K562 (cell line): ENCODE results near the gene GALNT16. TPM values are rescaled to one million over a fixed set of nuclear protein-coding genes. Genes with fewer than 3 reads are reported as not detected.

Experiments
- ATAC-seq: fragments of 200-7000 bp; cut with Tn5 transposase; 3 replicates; pipeline ENCODE4 v1.9.1; 2020; ENCODE audit warnings: moderate library complexity
- BruUV-seq: library from RNA; stranded (reverse); fragments of 400-500 nt; replicated peaks from 2 replicates; lab custom pipeline; 2021; lab: Mats Ljungman, UMichigan
- CTCF ChIA-PET: fragments of 300-600 bp; formaldehyde crosslinking; extraction: SDS; loops from one replicate; lab custom pipeline; 2021; ENCODE audit warnings: low intra/inter-chr PET ratio; lab: Yijun Ruan, JAX
- POLR2A ChIA-PET: fragments of 300-600, 350-650 bp; sonication (Branson Sonifier 250); formaldehyde crosslinking; extraction: SDS; loops from one replicate; lab custom pipeline; 2021; ENCODE audit warnings: antibody characterized with exemption, inconsistent platforms; lab: Yijun Ruan, JAX
- DNase-seq, 4 experiments: peaks; one replicate each; pipeline versions ENCODE4 v3.0.0 to v3.0.0-alpha.2; 2011 to 2018; ENCODE audit warnings: low spot score in 3 of 4, mixed read lengths in 3 of 4; ENCODE audit errors: extremely low read depth in 1 of 4
- FAIRE-seq: peaks from 2 replicates; lab custom pipeline; 2011; peaks lifted over from hg19 to GRCh38; lab: Jason Lieb, UNC
- H2AFZ ChIP-seq: 2 replicates; pipeline ENCODE4 v1.6.0; 2011; ENCODE audit warnings: low read depth, low read length, control low read depth, inconsistent platforms
- H3K27ac ChIP-seq: fragments of 200-600 bp; 3 replicates; pipeline ENCODE4 v1.8.0; 2011; ENCODE audit warnings: low read depth, mild to moderate bottlenecking, control low read depth, inconsistent platforms, low read length, moderate library complexity, mixed read lengths; ENCODE audit errors: extremely low read depth
- H3K27me3 ChIP-seq, 2 experiments: fragments of 300-600 bp in 1 of 2; 2 replicates in 1 of 2; 3 replicates in 1 of 2; pipeline versions ENCODE4 v1.6.0 to v1.8.0; 2011; ENCODE audit warnings: inconsistent platforms in 2 of 2, low read length in 2 of 2, mild to moderate bottlenecking in 1 of 2, mixed read lengths in 1 of 2, moderate library complexity in 1 of 2; ENCODE audit not compliant: control insufficient read depth in 2 of 2, insufficient read depth in 2 of 2
- H3K36me3 ChIP-seq: fragments of 300-600 bp; 3 replicates; pipeline ENCODE4 v1.8.0; 2011; ENCODE audit warnings: mild to moderate bottlenecking, low read length, inconsistent platforms; ENCODE audit not compliant: control insufficient read depth, insufficient read depth
- H3K4me1 ChIP-seq, 2 experiments: fragments of 200-600 bp in 1 of 2; replicated peaks in 1 of 2; 2 replicates in 1 of 2; 3 replicates in 1 of 2; pipeline versions ENCODE4 v1.5.1 to v1.8.0; 2011; ENCODE audit warnings: inconsistent platforms in 2 of 2, low read length in 2 of 2, mild to moderate bottlenecking in 1 of 2, mixed read lengths in 1 of 2, moderate library complexity in 1 of 2; ENCODE audit not compliant: control insufficient read depth in 2 of 2, insufficient read depth in 2 of 2
- H3K4me2 ChIP-seq: 2 replicates; pipeline ENCODE4 v1.6.1; 2011; ENCODE audit warnings: low read length, control low read depth, inconsistent platforms, mixed read lengths; ENCODE audit not compliant: insufficient read depth
- H3K4me3 ChIP-seq: fragments of 200-600 bp; sonication (generic), shearing (Covaris generic); 2 replicates; pipeline ENCODE4 v1.5.1; 2016; ENCODE audit warnings: control low read depth, inconsistent platforms
- H3K79me2 ChIP-seq: fragments of 200-600 bp; 3 replicates; pipeline ENCODE4 v1.8.0; 2011; ENCODE audit warnings: low read length, inconsistent platforms; ENCODE audit not compliant: control insufficient read depth, insufficient read depth
- H3K9ac ChIP-seq, 2 experiments: 2 replicates each; pipeline versions ENCODE4 v1.6.0 to v1.6.1; 2011; ENCODE audit warnings: low read depth in 2 of 2, low read length in 2 of 2, control low read depth in 1 of 2, inconsistent platforms in 1 of 2, mild to moderate bottlenecking in 1 of 2, mixed read lengths in 1 of 2; ENCODE audit not compliant: insufficient read depth in 1 of 2
- H3K9me1 ChIP-seq: one replicate; pipeline ENCODE4 v1.6.0; 2011; ENCODE audit warnings: inconsistent platforms, mild to moderate bottlenecking, low read length, moderate library complexity; ENCODE audit not compliant: control insufficient read depth, insufficient read depth
- H3K9me3 ChIP-seq: replicated peaks from 2 replicates; pipeline ENCODE4 v1.5.1; 2011; ENCODE audit warnings: low read depth, low read length, inconsistent platforms; ENCODE audit not compliant: control insufficient read depth, insufficient read depth
- H4K20me1 ChIP-seq: replicated peaks from 2 replicates; pipeline ENCODE4 v1.6.1; 2011; ENCODE audit warnings: low read length, inconsistent platforms, mixed read lengths; ENCODE audit not compliant: control insufficient read depth, insufficient read depth
- CTBP1 ChIP-seq: fragments of 450-650 bp; IDR thresholded peaks from 2 replicates; pipeline ENCODE4 v1.6.1; 2016; ENCODE audit warnings: borderline replicate concordance
- FOXM1 ChIP-seq, 2 experiments: fragments of 450-650 bp in 1 of 2; sonication (generic) in 1 of 2; formaldehyde crosslinking in 1 of 2; IDR thresholded peaks; 2 replicates each; pipeline versions ENCODE4 v1.6.1 to v1.9.0; 2017 to 2022; ENCODE audit warnings: low read depth in 2 of 2, mild to moderate bottlenecking in 2 of 2, missing genetic modification reagents in 1 of 2, moderate library complexity in 1 of 2
- MEF2A ChIP-seq: IDR thresholded peaks from 2 replicates; pipeline ENCODE4 v1.6.1; 2011; ENCODE audit warnings: low read depth, mild to moderate bottlenecking, low read length, moderate library complexity; ENCODE audit not compliant: control insufficient read depth
- RFX1 ChIP-seq: fragments of 450-650 bp; IDR thresholded peaks from 2 replicates; pipeline ENCODE4 v1.6.1; 2016; ENCODE audit warnings: mild to moderate bottlenecking, moderate library complexity
- SMAD3 ChIP-seq: fragments of 450-650 bp; formaldehyde crosslinking; conservative IDR thresholded peaks from 2 replicates; pipeline ENCODE4 v1.4.0; 2020; ENCODE audit warnings: mild to moderate bottlenecking
- STAT5B ChIP-seq: fragments of 250-450 bp; sonication (Bioruptor Pico); IDR thresholded peaks from 2 replicates; pipeline ENCODE4 v1.8.0; 2021; ENCODE audit warnings: mild to moderate bottlenecking, inconsistent platforms
- WGBS: fragments of 100-300 bp; shearing (Covaris generic); methylation state at CpG from one replicate; pipeline ENCODE4 v1.1.6; 2016; ENCODE audit warnings: low coverage, mixed read lengths; ENCODE audit not compliant: insufficient coverage; ENCODE audit errors: missing lambda C conversion rate; 5-methylcytosine and 5-hydroxymethylcytosine counted together
- in situ Hi-C: fragments of 300-500 bp; cut with MboI; formaldehyde crosslinking; loops from 4 replicates; pipeline ENCODE4 v1.15.0; 2018; ENCODE audit warnings: inconsistent platforms, mixed read lengths
- intact Hi-C: fragments of 100-400 bp; cut with micrococcal nuclease; formaldehyde crosslinking; loops from 2 replicates; pipeline ENCODE4 v1.14.2; 2022
- polyA plus RNA-seq, 8 experiments: library from polyadenylated mRNA; depleted of rRNA in 4 of 8; stranded (reverse) in 5 of 8; unstranded in 3 of 8; fragments of >200 nt; fragmentation: Nextera tagmentation in 2 of 8; fragmentation: Illumina TruSeq in 1 of 8; extraction: Ambion mirVana in 2 of 8; extraction: Trizol in 1 of 8; gene quantifications; 2 replicates each; pipeline versions ENCODE4 v1.2.1 to v1.2.3, GENCODE V29; 2011 to 2014; ENCODE audit warnings: inconsistent platforms in 1 of 8, missing spikeins in 1 of 8
- total RNA-seq, 7 experiments: library from RNA; depleted of rRNA in 6 of 7; stranded (reverse); fragments of >200 nt in 6 of 7; fragmentation: Illumina TruSeq in 2 of 7; extraction: Trizol in 2 of 7; gene quantifications; 2 replicates each; pipeline versions ENCODE4 v1.2.1 to v1.2.3, GENCODE V29; 2011 to 2021; ENCODE audit warnings: low replicate concordance in 1 of 7
- TF ChIP-seq, protein P1 (sequence below): sonication (generic); formaldehyde crosslinking; IDR thresholded peaks from 2 replicates; pipeline ENCODE4 v1.8.0; 2022; ENCODE audit warnings: missing genetic modification reagents, mild to moderate bottlenecking, moderate library complexity, borderline replicate concordance

Gene GALNT16
- total and polyA plus RNA-seq, 9 of the 15 experiments (the other 6 are each of a cell fraction or from before 2014, with no cell fraction given): not detected

DNA sequence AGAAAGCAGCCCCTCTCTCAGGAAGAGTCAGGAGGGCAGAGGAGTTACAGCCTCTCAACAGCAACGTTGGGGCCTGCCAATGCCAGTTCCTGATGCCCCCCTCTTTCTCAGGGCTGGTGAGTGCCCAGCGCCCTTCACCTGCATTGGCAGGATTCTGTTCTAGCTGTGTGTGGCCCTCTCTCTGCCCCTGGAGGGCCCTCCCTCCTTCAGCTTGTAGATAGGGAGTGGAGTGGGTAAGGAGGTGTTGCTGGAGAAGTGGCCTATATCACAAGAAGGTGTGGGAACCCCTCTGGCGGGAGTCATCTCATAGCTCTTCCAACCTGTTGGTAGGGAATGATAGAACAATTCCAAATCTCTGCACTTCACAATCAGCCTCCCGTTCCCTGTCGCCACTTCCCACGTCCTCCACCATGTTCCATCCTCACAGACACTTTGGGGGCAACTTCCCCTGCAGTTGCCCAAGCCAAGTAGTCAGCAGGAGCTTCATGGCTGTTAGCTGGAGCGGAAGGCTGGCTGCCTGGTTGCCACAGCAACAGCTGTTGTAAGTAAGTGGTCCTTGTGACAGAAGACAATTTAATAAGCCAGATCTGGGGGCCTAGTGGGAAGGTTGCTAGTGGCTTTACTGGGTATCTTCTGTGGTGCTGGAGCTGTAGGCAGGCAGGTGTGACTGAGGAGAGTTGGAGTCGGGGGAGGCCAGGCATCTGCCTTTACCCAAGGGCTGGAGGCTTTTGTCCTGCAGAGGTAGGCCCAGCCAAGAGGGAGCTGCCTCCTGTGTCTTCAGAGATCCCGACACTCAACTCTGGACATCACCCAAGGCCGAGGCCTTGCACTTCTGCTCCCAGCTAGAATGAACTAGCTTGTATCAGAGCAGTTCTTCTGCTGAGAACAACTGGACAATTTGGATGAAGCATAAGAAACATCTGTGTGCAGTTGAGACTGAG lies 38.4 kb downstream of the GALNT16 start:
- Histone ChIP-seq H3K36me3 (no peaks in the 10 kb centered on the region), H4K20me1 (no peaks in the 10 kb centered on the region), H3K9me1 (no peaks in the 10 kb centered on the region), H3K27me3 (peaks cover 6 to 26% of the 10 kb centered on the region in 2 experiments; a peak in 4 of 5 replicates), H3K4me3 (no peak overlapping the region), H3K9ac (no peak overlapping the region), H3K79me2 (no peaks in the 10 kb centered on the region), H2AFZ (no peak overlapping the region), H3K27ac (no peak overlapping the region), H3K4me1 (no peaks in the 10 kb centered on the region), H3K9me3 (no peaks in the 10 kb centered on the region), H3K4me2 (no peak overlapping the region)
- FAIRE-seq (no peak), DNase-seq (no peak), ATAC-seq (no peak)
- in situ Hi-C loops (no loop called here), intact Hi-C loops (no loop called here)
- ChIA-PET POLR2A (interaction anchor here (1.0 kb wide), 1 partner anchor 9 kb away, joined by 6 read pairs; no protein-coding TSS in a partner anchor), CTCF (no interaction called here)
- TF ChIP-seq RFX1 (peak; percentile 24; the same call in 1 of the 2 replicates), SMAD3 (CRISPR knock-in tag) (no peak), STAT5B (no peak), FOXM1 (IDR thresholded peaks at IDR 0.05; ENCODE audit: low read depth) (no peak), FOXM1 (CRISPR knock-in tag; IDR thresholded peaks at IDR 0.05; ENCODE audit: low read depth) (no peak), CTBP1 (no peak), MEF2A (no peak)
- TF ChIP-seq, protein P1, sequence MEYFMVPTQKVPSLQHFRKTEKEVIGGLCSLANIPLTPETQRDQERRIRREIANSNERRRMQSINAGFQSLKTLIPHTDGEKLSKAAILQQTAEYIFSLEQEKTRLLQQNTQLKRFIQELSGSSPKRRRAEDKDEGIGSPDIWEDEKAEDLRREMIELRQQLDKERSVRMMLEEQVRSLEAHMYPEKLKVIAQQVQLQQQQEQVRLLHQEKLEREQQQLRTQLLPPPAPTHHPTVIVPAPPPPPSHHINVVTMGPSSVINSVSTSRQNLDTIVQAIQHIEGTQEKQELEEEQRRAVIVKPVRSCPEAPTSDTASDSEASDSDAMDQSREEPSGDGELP (CRISPR knock-in tag): no peak
- no TSS peak for BruUV-seq
- 0% methylated on average over 10 of the region's 10 CpGs for WGBS
